Activated CD4-positive, alpha-beta T cell treated with anti-CD3 and anti-CD28 coated beads, Interleukin-2, amount 50 U/mL, for 48 hours (primary cell): ENCODE results near the gene STX11.

Experiments
- DNase-seq, 2 experiments: peaks; one replicate each; pipeline ENCODE4 v3.0.0-alpha.2; 2020

The STX11 gene

DNA sequence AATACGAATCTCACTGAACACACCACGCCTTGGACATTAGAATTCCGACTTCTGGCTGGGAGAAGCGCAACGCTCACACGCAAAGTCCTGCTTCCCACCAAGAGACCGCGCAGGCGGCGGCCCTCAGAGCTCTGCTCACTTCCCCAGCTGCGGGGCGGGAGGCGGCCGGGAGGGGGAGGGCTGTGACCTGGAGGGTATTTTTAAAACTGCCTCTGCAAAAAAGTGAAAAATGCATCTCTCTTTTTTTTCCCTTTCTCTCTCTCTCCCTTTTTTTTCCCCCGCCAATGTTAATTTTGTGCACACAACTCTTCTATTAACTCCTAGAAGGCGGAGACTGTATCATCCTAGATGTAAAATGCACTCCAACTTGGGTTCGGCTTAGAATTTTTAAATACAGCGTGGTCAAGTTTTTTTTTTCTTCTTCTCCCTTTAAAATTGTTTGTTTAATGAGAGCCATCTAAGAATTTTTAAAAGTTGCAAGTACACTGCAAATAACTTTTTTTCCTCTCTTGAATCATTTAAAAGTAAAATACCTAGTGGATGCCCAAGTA, 66.4 kb downstream of the STX11 start:
- DNase-seq: no peak

DNA sequence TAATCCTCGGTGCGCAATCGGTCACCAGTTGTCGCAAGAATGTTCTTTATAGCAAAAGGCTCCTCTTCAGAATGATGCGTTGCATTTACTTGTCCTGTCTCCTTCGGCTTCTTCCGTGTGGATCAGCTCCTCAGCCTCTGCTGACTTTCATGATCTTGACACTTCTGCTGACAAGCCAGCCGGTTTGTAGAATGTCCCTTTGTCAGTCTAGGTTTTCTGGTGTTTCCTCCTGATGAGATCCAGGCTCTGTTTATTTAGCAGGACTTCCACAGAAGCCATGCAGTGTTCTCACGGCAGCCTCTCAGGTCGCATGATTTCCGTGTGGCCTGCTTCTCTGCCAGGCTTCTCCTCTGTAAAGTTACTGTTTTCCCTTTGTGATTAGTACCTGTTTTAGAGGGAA, 66.9 kb downstream of the STX11 start:
- no peak for DNase-seq

DNA sequence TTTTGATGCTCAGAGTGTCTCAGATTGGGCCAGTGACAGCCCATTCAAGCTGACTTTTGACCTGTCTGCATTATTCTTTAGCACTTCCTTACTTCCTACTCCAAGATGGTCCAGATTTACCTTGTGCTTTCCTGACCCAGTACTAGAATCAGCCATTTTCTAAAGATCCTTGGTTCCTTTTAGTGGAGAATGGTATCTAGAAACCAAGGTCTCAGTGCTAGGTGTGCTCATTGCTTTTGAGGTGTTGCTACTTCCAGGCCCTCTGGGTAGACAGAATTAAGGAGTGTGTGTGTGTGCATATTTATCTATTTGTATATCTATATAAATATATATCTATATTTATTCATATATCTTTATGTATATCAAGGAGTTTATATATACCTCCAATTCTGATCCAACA, 67.5 kb downstream of the STX11 start:
- no peak for DNase-seq

DNA sequence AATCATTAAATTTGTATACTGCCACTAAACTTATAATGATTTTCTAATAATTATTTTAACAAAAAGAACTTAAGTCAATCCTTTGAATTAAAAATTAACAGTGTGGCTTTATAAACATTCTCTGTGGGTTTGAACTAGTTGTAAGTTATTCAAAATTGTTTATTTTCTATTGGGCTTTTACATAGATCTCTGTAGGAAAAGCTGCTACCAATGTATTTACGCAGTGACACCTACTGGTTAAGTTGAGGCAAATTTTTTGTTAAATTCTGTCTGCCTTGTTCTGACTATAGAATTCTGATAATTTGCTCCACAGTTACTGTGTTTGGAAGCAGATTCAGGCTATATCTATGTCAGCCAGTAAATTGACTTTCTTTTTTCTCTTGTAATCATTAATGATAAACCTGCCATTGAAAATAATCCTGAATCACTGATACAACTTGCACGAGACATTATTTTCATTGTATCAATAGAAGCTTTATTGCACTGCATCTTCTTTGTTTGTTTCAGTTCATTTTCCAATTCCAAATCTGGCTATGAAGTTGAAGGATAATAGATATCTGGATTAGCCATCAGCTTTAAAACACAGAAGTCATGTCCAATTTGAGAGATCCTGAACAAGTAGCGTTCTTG, 68.9 kb downstream of the STX11 start:
- no peak for DNase-seq

DNA sequence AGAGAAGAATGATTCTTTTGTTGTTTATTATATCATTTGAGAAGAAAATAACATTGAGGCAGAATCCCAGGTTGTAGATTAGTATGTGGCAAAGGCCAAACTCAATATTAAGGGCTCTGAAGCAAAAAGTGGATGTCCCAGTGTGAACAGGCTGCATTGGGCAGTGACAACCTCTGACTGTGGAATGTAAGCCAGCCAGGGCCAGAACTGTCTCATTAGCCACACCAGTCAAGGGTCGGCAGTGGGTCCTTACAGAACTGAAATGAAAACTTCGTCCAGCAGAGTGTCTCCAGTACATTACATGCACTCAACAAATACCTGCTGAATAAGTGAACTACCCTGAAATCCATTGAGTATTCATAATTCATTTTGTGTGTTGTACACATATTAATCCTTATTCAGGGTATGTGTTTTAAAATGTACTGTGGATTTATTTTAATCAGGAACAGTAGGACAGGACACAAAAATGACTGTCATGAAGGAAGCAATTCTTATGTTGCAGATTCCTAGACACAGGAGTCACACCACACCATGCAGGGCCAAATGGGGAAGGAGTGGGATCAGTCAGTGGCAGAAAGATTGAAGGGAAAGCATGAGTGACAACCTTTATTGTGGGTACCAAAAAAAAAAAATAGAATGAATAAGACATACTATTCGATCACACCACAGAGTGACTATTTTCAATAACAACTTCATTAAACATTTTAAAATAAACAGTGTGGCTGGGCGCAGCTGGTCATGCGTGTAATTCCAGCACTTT, 69.9 kb downstream of the STX11 start:
- DNase-seq: no peak

DNA sequence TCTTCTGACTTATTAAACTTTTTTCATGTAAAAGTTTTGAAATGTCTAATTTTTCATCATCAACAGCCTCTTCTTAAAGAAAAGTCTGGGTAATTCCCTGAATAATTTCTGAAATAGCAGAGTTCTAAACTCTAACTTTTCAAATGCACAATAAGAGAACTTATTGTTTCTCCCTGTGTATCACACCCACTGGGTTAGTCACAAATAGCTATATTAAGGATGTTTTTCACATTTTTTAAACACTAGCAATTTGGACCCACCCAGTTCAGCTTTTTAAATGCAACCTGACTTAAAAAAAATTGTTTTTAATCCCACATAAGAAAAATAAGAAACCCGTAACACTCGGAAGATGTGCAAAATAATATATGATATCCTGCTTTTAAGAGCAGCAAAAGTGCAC, 73.4 kb downstream of the STX11 start:
- DNase-seq: no peak

DNA sequence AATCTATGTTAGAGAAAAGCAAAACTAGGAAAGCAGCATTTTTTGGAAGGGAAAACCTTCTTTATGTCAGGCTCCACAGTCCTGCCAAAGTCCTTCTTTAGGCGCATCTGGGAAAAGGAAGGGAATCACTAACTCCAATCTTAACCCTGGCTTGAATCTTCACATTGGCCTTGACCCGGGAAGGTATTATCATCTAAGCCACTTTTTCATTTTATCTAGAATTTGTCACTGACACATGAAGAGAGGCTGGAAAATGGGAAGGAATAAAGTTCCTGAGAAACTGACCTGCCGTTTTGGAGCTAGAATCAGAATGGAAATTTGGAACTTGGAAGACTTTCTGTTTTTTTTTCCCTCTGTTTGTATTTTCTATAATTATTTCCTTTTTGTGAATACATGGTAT, 81.4 kb downstream of the STX11 start:
- DNase-seq: no peak

DNA sequence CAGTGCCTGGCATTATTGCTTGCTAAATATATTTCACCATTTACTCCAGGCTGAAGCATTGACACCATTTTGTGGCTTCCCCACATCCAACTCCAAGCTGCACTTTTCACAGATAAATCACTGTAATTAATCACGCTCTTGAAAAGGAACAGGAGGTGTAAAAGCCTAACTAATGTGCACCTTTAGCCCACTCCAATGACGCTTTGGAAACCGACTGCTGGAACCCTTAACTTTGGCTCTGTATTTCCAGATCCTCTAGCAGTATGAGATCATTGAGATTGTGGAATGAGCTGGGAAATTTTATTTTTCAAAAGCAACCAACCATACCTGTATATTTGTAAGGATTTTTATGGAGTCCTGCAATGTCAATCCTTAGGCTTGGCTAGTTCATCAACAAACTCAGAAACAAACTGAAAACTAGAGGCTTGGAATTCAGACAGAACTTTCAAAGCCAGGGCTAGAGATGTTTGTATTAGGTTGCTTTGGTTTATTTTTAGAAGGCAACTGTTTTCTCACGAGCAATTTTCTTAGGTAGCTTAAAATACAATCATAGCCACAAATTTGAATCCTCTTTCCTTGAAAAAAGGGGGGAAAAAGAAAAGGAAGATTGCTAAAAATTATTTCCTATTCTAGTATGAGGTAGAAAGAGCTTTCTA, 82.0 kb downstream of the STX11 start:
- DNase-seq: no peak

DNA sequence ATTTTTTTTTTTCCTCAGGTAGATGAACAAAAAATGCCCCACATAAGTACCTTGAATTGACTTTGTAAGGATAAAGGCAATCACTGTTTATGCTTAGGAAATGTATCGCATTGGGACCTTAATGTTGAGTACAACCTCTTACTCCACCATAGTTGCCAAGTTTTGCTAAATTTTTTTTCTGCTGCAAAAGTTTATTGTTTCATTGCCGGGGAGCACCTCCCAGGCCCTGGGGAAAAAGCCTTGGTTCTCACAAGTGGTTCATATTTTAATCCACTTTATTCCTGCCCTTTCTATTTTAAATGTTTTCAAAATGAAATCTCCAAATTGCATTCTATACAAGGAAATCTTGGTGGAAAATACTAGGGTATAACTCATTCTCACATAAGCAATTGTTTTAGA, 82.5 kb downstream of the STX11 start:
- no peak for DNase-seq

DNA sequence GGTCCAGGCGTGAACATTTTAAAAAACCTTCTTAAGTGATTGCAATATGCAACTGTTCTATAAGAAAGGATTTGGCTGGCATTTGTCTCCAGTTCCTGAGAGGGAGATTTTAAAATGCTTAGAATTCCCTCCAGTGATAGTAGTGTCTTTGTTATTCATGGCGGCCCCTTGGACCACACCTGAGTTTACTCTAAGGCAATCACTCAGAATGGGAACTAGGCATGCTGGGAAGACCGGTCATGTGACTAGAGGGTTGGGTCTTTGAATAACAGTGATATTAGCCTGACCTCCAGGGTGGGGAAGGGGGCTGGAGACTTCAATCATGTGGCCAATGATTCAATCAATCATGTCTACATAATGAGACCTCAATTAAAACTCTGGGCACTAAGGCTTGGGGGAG, 84.1 kb downstream of the STX11 start:
- no peak for DNase-seq

DNA sequence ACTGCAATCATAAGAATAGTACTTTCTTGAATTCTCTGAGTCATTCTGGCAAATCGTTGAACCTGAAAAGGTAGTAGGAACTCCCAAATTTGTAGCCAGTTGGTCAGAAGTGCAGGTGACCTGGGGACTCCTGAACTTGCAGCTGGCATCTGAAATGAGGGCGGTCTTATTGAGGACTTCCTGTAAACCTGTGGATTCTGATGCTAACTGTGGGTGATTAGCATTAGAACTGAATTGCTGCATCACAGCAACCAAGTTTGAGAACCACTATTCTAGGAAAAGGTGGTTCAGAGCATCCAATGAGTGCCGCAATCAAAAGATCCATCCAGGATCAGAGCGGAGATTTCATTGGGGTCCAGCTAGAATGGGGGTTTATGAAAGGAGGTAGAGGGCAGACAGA, 84.6 kb downstream of the STX11 start:
- DNase-seq: no peak
